Upper lobe of left lung (tissue), 4 donors: ENCODE results near the gene NUDT8.

ENCODE experiments used
- CTCF ChIP-seq, 6 experiments: fragments of 450-650 bp in 4 of 6; fragments of 200-600 bp in 2 of 6; sonication (generic) in 2 of 6; IDR thresholded peaks; one replicate each; pipeline ENCODE4 v1.5.1; 2016 to 2019; ENCODE audit warnings: antibody characterized with exemption in 6 of 6
- EP300 ChIP-seq, 4 donors: sonication (generic); formaldehyde crosslinking; IDR thresholded peaks; one replicate each; pipeline ENCODE4 v1.5.1; 2017; ENCODE audit warnings: antibody characterized with exemption in 4 of 4, control low read depth in 2 of 4
- POLR2A ChIP-seq, 4 donors: fragments of 450-650 bp; IDR thresholded peaks; one replicate each; pipeline ENCODE4 v1.5.1; 2016 to 2017; ENCODE audit warnings: antibody characterized with exemption in 4 of 4, mild to moderate bottlenecking in 2 of 4
- POLR2AphosphoS5 ChIP-seq, 2 donors: sonication (generic); formaldehyde crosslinking; IDR thresholded peaks; one replicate each; pipeline ENCODE4 v1.5.1; 2017; ENCODE audit warnings: antibody characterized with exemption in 2 of 2

- TF ChIP-seq EP300 (IDR thresholded peaks at IDR 0.05), result no peak
- no peak for TF ChIP-seq POLR2A (IDR thresholded peaks at IDR 0.05)
- TF ChIP-seq CTCF (IDR thresholded peaks at IDR 0.05), result no peak
- TF ChIP-seq POLR2AphosphoS5 (IDR thresholded peaks at IDR 0.05), result no peak
These were observed 43.8 kb downstream of the NUDT8 start for GRCh38 chr11:67585911-67586310.
